ENCODE data around the gene B3GNT9.
"Not testable (repeated sequence)": the region's sequence is repeated elsewhere in the genome, so short reads cannot be mapped to it uniquely, and the experiment has no call there.

B3GNT9 gene

GRCh38 chr16:67128417-67128816 is 22.4 kb downstream of the B3GNT9 start:
- Histone ChIP-seq H3K36me3 (ENCODE audit: insufficient read depth, low read length) (peaks cover 47% of the 10 kb centered on the region; the same call in 1 of the 2 replicates), H3K4me1 (ENCODE audit: insufficient read depth, low read length, poor library complexity, severe bottlenecking) (no peaks in the 10 kb centered on the region), H3K9me3 (ENCODE audit: insufficient read depth, low read depth, low read length) (no peaks in the 10 kb centered on the region), H3K79me2 (ENCODE audit: insufficient read depth, low read length) (no peaks in the 10 kb centered on the region), H4K20me1 (ENCODE audit: insufficient read depth, low read length, poor library complexity, severe bottlenecking) (no peaks in the 10 kb centered on the region), H3K4me3 (ENCODE audit: low read length, poor library complexity, severe bottlenecking) (no peak overlapping the region), H3K4me2 (ENCODE audit: low read depth, low read length, poor library complexity, severe bottlenecking) (no peak overlapping the region), H2AFZ (ENCODE audit: low read length) (no peak overlapping the region), H3K9me2 (replicated peaks; ENCODE audit: low read depth, low read length) (no peaks in the 10 kb centered on the region), H3F3A (ENCODE audit: low read depth) (no peaks in the 10 kb centered on the region), H3K9ac (ENCODE audit: low read depth, low read length, poor library complexity, severe bottlenecking) (no peak overlapping the region), H3K27me3 (ENCODE audit: insufficient read depth, low read length, poor library complexity, severe bottlenecking) (no peaks in the 10 kb centered on the region)
- TF ChIP-seq EZH2phosphoT487 (IDR thresholded peaks at IDR 0.05; ENCODE audit: borderline replicate concordance) = no peak
- no peak for TF ChIP-seq CTCF (conservative IDR thresholded peaks at IDR 0.05; ENCODE audit: low read length)

- not testable (repeated sequence) for H3K4me3 ChIP-seq (ENCODE audit: low read length, poor library complexity, severe bottlenecking); H3K9ac ChIP-seq (ENCODE audit: low read depth, low read length, poor library complexity, severe bottlenecking); H3F3A ChIP-seq (ENCODE audit: low read depth); H3K79me2 ChIP-seq (ENCODE audit: insufficient read depth, low read length); H4K20me1 ChIP-seq (ENCODE audit: insufficient read depth, low read length, poor library complexity, severe bottlenecking); H3K9me2 ChIP-seq (replicated peaks; ENCODE audit: low read depth, low read length); H3K9me3 ChIP-seq (ENCODE audit: insufficient read depth, low read depth, low read length); H3K4me2 ChIP-seq (ENCODE audit: low read depth, low read length, poor library complexity, severe bottlenecking); H3K4me1 ChIP-seq (ENCODE audit: insufficient read depth, low read length, poor library complexity, severe bottlenecking); H3K27me3 ChIP-seq (ENCODE audit: insufficient read depth, low read length, poor library complexity, severe bottlenecking); H2AFZ ChIP-seq (ENCODE audit: low read length)
- H3K36me3 ChIP-seq (ENCODE audit: insufficient read depth, low read length) = peaks cover 47% of the 10 kb centered on the region; the same call in 1 of the 2 replicates
Observed at GRCh38 chr16:67122799-67123198, 28.0 kb downstream of the B3GNT9 start.

- Histone ChIP-seq H4K20me1 (ENCODE audit: insufficient read depth, low read length, poor library complexity, severe bottlenecking) (no peaks in the 10 kb centered on the region), H3K4me2 (ENCODE audit: low read depth, low read length, poor library complexity, severe bottlenecking) (no peak overlapping the region), H3K9ac (ENCODE audit: low read depth, low read length, poor library complexity, severe bottlenecking) (no peak overlapping the region), H3K9me2 (replicated peaks; ENCODE audit: low read depth, low read length) (no peaks in the 10 kb centered on the region), H3F3A (ENCODE audit: low read depth) (no peaks in the 10 kb centered on the region), H3K79me2 (ENCODE audit: insufficient read depth, low read length) (peaks cover 12% of the 10 kb centered on the region; the same call in 1 of the 2 replicates), H3K9me3 (ENCODE audit: insufficient read depth, low read depth, low read length) (no peaks in the 10 kb centered on the region), H3K4me3 (ENCODE audit: low read length, poor library complexity, severe bottlenecking) (no peak overlapping the region), H3K36me3 (ENCODE audit: insufficient read depth, low read length) (peaks cover 33% of the 10 kb centered on the region; the same call in 1 of the 2 replicates), H3K4me1 (ENCODE audit: insufficient read depth, low read length, poor library complexity, severe bottlenecking) (no peaks in the 10 kb centered on the region), H2AFZ (ENCODE audit: low read length) (no peak overlapping the region), H3K27me3 (ENCODE audit: insufficient read depth, low read length, poor library complexity, severe bottlenecking) (no peaks in the 10 kb centered on the region)
- TF ChIP-seq CTCF (conservative IDR thresholded peaks at IDR 0.05; ENCODE audit: low read length) (no peak), EZH2phosphoT487 (IDR thresholded peaks at IDR 0.05; ENCODE audit: borderline replicate concordance) (no peak)
Observed at GRCh38 chr16:67120025-67120424, 30.8 kb downstream of the B3GNT9 start.

- Histone ChIP-seq H3F3A (ENCODE audit: low read depth) (no peaks in the 10 kb centered on the region), H3K36me3 (ENCODE audit: insufficient read depth, low read length) (peaks cover 15% of the 10 kb centered on the region; the same call in 1 of the 2 replicates), H3K9ac (ENCODE audit: low read depth, low read length, poor library complexity, severe bottlenecking) (no peak overlapping the region), H2AFZ (ENCODE audit: low read length) (no peak overlapping the region), H3K4me2 (ENCODE audit: low read depth, low read length, poor library complexity, severe bottlenecking) (no peak overlapping the region), H4K20me1 (ENCODE audit: insufficient read depth, low read length, poor library complexity, severe bottlenecking) (no peaks in the 10 kb centered on the region), H3K4me3 (ENCODE audit: low read length, poor library complexity, severe bottlenecking) (no peak overlapping the region), H3K27me3 (ENCODE audit: insufficient read depth, low read length, poor library complexity, severe bottlenecking) (no peaks in the 10 kb centered on the region), H3K79me2 (ENCODE audit: insufficient read depth, low read length) (peaks cover 28% of the 10 kb centered on the region; the same call in 1 of the 2 replicates), H3K9me2 (replicated peaks; ENCODE audit: low read depth, low read length) (no peaks in the 10 kb centered on the region), H3K4me1 (ENCODE audit: insufficient read depth, low read length, poor library complexity, severe bottlenecking) (peaks cover 9% of the 10 kb centered on the region), H3K9me3 (ENCODE audit: insufficient read depth, low read depth, low read length) (no peaks in the 10 kb centered on the region)
- TF ChIP-seq EZH2phosphoT487 (IDR thresholded peaks at IDR 0.05; ENCODE audit: borderline replicate concordance) = no peak
- TF ChIP-seq CTCF (conservative IDR thresholded peaks at IDR 0.05; ENCODE audit: low read length) = no peak
Observed at GRCh38 chr16:67117716-67118115, 33.1 kb downstream of the B3GNT9 start.
